Tibial nerve (tissue), 3 donors: ENCODE measurements around the gene NKD2.

Experiments
- POLR2A ChIP-seq, 2 donors: fragments of 450-650 bp; IDR thresholded peaks; one replicate each; pipeline ENCODE4 v1.6.1; 2017; ENCODE audit warnings: antibody characterized with exemption in 2 of 2, mild to moderate bottlenecking in 2 of 2, moderate library complexity in 2 of 2
- TF ChIP-seq, protein P1 (sequence below), 5 experiments: fragments of 200-600 bp in 3 of 5; fragments of 450-650 bp in 2 of 5; sonication (generic) in 3 of 5; IDR thresholded peaks; one replicate each; pipeline ENCODE4 v1.5.1; 2016 to 2019; ENCODE audit warnings: antibody characterized with exemption in 5 of 5, mild to moderate bottlenecking in 3 of 5, moderate library complexity in 2 of 5

DNA sequence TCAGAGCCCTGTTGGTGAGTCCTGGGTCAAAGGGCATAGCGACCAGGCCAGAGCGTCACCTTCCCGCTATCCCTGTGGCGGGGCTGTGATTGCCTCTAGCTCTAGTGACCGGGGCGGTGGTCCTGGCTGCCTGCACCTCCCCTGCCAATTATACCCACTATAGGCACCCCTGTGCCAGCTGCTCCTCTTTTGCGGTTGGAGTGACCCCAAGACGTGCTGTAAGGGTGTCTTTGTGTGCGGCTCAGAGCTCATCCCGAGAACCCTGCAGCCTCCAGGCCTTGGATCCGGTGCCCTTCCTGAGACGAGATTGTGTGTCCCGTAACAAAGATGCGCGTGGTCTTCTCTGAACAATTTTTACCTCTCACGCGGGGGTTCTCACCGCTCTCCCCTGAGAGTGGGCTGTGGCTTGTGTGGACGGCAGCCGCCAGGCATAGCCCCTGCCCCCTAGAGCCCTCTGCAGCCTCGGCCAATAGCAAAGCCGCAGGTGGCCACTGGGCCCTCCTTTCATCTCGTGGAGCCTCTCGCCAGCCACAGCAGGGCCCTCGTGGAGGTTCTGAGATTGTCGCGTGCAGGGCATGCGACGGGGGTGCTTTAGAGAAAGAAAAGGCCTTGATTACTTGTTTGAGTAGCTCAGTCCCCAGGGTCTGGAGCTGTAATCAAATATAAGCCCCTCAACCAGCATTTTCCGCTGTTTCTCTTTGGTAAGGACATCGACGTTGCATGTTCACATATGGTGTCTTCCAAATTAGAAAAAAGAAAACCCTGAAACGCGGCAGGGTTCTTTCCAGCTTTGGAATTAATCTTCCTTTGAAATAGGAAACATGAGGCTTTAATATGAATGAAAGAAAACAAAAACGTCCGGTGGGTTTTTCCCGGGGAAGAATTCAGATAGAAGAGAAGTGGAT lies 10.7 kb downstream of the NKD2 start:
- TF ChIP-seq, protein P1, sequence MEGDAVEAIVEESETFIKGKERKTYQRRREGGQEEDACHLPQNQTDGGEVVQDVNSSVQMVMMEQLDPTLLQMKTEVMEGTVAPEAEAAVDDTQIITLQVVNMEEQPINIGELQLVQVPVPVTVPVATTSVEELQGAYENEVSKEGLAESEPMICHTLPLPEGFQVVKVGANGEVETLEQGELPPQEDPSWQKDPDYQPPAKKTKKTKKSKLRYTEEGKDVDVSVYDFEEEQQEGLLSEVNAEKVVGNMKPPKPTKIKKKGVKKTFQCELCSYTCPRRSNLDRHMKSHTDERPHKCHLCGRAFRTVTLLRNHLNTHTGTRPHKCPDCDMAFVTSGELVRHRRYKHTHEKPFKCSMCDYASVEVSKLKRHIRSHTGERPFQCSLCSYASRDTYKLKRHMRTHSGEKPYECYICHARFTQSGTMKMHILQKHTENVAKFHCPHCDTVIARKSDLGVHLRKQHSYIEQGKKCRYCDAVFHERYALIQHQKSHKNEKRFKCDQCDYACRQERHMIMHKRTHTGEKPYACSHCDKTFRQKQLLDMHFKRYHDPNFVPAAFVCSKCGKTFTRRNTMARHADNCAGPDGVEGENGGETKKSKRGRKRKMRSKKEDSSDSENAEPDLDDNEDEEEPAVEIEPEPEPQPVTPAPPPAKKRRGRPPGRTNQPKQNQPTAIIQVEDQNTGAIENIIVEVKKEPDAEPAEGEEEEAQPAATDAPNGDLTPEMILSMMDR (IDR thresholded peaks at IDR 0.05) = no peak
- TF ChIP-seq POLR2A (IDR thresholded peaks at IDR 0.05) = no peak
